Astrocyte (in vitro differentiated cells and primary cell): ENCODE results near the gene SESN3.

ENCODE experiments used
- EZH2 ChIP-seq: IDR thresholded peaks from 2 replicates; pipeline ENCODE4 v1.6.1; 2012; ENCODE audit warnings: mild to moderate bottlenecking, low read length, inconsistent platforms; ENCODE audit not compliant: insufficient read depth
- TF ChIP-seq, protein P1 (sequence below): IDR thresholded peaks from 2 replicates; pipeline ENCODE4 v1.5.1; 2011; ENCODE audit warnings: low read depth, mild to moderate bottlenecking, inconsistent platforms, low read length, moderate library complexity; ENCODE audit not compliant: insufficient read depth

DNA sequence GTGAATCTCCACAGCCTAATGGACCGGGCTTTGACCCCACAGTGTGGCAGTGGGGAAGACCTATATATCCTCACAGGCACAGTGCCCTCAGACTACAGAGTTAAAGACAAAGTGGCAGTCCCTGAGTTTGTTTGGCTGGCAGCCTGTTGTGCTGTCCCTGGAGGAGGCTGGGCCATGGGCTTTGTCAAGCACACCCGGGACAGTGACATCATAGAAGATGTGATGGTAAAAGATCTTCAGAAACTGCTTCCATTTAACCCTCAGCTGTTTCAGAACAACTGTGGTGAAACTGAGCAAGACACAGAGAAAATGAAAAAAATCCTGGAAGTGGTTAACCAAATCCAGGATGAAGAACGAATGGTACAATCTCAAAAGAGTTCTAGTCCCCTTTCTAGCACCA lies 102.4 kb downstream of the SESN3 start:
- TF ChIP-seq, protein P1, sequence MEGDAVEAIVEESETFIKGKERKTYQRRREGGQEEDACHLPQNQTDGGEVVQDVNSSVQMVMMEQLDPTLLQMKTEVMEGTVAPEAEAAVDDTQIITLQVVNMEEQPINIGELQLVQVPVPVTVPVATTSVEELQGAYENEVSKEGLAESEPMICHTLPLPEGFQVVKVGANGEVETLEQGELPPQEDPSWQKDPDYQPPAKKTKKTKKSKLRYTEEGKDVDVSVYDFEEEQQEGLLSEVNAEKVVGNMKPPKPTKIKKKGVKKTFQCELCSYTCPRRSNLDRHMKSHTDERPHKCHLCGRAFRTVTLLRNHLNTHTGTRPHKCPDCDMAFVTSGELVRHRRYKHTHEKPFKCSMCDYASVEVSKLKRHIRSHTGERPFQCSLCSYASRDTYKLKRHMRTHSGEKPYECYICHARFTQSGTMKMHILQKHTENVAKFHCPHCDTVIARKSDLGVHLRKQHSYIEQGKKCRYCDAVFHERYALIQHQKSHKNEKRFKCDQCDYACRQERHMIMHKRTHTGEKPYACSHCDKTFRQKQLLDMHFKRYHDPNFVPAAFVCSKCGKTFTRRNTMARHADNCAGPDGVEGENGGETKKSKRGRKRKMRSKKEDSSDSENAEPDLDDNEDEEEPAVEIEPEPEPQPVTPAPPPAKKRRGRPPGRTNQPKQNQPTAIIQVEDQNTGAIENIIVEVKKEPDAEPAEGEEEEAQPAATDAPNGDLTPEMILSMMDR = no peak
- TF ChIP-seq EZH2 = no peak
